ENCODE measurements around the gene SLC5A9.
A peak's percentile ranks its signal among the peaks of the same experiment; 100 is the strongest.

DNA sequence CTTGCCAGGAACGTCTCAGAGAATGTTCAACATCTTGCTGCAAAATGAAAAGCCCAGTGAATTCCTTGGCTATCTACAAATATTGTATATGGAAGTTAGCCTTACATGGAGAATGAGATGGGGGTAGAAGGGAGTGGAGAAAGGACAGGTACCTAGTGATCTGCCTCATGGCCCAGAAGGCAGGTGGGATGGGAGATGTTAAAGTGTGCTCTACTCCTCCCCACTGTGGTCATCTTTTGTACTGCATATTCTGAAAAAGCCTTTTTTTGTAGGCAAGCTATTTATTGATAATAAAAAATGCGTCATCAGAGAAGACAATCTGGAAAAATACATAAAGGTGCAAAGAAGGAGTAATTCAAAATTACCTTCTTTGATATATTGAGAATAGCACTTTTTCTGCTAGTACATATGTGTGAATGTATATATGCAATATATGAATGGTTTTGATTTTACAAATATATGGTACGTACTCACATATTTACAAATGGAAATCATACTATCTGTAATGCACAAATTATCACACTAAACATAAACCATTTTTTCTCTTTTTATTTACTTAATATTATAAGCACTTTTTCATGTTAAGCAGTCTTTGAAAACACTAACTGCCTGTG lies 19.1 kb upstream of the SLC5A9 start:
- TF ChIP-seq, protein P1, sequence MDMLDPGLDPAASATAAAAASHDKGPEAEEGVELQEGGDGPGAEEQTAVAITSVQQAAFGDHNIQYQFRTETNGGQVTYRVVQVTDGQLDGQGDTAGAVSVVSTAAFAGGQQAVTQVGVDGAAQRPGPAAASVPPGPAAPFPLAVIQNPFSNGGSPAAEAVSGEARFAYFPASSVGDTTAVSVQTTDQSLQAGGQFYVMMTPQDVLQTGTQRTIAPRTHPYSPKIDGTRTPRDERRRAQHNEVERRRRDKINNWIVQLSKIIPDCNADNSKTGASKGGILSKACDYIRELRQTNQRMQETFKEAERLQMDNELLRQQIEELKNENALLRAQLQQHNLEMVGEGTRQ (IDR thresholded peaks at IDR 0.05), result no peak
- TF ChIP-seq, protein P2, sequence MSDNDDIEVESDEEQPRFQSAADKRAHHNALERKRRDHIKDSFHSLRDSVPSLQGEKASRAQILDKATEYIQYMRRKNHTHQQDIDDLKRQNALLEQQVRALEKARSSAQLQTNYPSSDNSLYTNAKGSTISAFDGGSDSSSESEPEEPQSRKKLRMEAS (IDR thresholded peaks at IDR 0.05), result no peak
- TF ChIP-seq, protein P3, sequence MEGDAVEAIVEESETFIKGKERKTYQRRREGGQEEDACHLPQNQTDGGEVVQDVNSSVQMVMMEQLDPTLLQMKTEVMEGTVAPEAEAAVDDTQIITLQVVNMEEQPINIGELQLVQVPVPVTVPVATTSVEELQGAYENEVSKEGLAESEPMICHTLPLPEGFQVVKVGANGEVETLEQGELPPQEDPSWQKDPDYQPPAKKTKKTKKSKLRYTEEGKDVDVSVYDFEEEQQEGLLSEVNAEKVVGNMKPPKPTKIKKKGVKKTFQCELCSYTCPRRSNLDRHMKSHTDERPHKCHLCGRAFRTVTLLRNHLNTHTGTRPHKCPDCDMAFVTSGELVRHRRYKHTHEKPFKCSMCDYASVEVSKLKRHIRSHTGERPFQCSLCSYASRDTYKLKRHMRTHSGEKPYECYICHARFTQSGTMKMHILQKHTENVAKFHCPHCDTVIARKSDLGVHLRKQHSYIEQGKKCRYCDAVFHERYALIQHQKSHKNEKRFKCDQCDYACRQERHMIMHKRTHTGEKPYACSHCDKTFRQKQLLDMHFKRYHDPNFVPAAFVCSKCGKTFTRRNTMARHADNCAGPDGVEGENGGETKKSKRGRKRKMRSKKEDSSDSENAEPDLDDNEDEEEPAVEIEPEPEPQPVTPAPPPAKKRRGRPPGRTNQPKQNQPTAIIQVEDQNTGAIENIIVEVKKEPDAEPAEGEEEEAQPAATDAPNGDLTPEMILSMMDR (IDR thresholded peaks at IDR 0.05), result peak; percentile 32; the same call in 2 of the 3 replicates
- TF ChIP-seq JUN (IDR thresholded peaks at IDR 0.05) (no peak), RNF2 (IDR thresholded peaks at IDR 0.05; ENCODE audit: borderline replicate concordance, low read depth) (no peak), CHD2 (IDR thresholded peaks at IDR 0.05; ENCODE audit: low read length, partially characterized antibody) (no peak), POLR2A (IDR thresholded peaks at IDR 0.05; ENCODE audit: low read length) (no peak), NPAS2 (CRISPR knock-in tag; IDR thresholded peaks at IDR 0.05; ENCODE audit: borderline replicate concordance) (no peak), EP300 (IDR thresholded peaks at IDR 0.05) (no peak)

Measured in A549 (cell line).